Measurements from ENCODE around the gene RAPGEF3. TPM values are rescaled to one million over a fixed set of nuclear protein-coding genes. Genes with fewer than 3 reads are reported as not detected.

The RAPGEF3 gene
- polyA plus RNA-seq, 4 donors: 2.5 to 19.8 (median 4.3) TPM

DNA sequence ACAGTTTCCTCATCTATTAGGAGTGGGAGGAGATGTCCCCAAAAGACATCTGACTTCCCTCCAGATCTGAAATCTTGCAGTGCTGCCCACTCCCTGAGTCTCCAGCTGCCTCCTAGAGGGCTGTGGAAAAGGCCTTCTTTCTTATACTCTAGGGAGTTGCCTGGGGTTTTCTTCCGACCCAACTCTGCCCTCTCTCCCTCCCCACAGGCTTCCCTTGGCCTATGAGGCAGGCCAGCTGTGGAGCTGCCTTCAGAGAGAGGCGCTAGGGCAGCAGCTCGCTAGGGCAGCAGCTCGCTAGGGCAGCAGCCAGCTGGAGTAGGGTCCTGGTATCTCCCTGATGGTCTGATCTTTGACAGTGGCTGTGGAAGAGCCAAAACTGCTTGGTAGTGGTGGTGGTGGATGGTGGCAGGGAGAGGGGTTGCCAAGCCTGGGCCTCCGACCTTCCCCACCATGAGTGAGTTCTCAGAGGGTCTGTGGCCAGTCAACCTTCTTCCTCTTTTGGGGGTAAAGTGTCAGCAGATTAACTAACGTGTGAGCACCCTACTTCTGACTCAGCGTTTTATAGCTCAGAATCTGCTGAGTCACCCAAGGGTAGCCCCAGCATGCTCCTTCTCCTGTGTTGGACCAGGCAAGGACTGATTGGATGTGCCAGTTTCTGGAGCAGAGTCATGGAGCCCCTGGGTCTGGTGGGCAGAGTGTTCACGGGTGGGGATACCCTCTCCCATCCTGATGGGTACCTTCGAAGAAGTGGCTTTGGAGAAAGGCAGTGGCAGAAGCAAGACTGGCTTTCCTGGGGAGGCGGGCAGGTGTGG lies 16.6 kb upstream of the RAPGEF3 start:
- peak overlapping the region in 1 of 3 donors; percentile 24 for H3K27ac ChIP-seq (ENCODE audit: low read depth in 1 of 3, low read length in 2 of 3)
- FAIRE-seq: no peak

DNA sequence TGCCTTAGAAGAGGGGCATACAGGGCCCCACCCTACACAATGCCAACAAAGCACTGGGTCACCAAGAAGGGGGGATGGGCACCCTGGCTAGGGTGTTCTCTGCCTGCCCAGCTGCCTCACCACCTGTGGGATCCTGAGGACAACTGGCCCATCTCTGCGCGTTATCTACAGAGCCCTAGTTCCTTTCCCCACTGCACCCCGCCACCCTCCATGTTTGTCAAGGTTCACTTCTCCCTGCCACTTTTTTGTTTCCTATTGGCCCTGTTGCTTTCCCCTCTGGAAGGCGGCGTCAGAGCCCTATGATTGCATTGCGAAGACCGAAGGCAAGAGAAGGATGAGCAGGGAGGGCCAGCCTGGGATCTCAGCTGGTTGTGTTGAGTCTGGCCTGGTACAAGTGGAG lies 16.0 kb upstream of the RAPGEF3 start:
- FAIRE-seq (no peak), DNase-seq (no peak)
- no peaks in the 10 kb centered on the region for H3K9me3 ChIP-seq (ENCODE audit: control insufficient read depth in 2 of 2, insufficient read depth in 1 of 2, low read depth in 1 of 2, low read length in 1 of 2)
- H3K4me1 ChIP-seq (ENCODE audit: control insufficient read depth in 3 of 3, insufficient read depth in 2 of 3, low read depth in 1 of 3, low read length in 2 of 3): peaks cover 0 to 6% (median 5%) of the 10 kb centered on the region in 3 donors
- H3K27me3 ChIP-seq (ENCODE audit: control insufficient read depth in 3 of 3, insufficient read depth in 3 of 3, low read length in 3 of 3): no peaks in the 10 kb centered on the region
- H3K36me3 ChIP-seq (ENCODE audit: control insufficient read depth in 3 of 3, insufficient read depth in 2 of 3, low read depth in 1 of 3, low read length in 3 of 3): peaks cover 0 to 3% (median 0%) of the 10 kb centered on the region in 3 donors
- H3K4me3 ChIP-seq (ENCODE audit: low read depth in 1 of 3, low read length in 3 of 3): no peak overlapping the region
- no peak overlapping the region for H3K27ac ChIP-seq (ENCODE audit: low read depth in 1 of 3, low read length in 2 of 3)
- 94 to 96% (median 95%) methylated on average over 7 of the region's 7 CpGs for WGBS, 3 donors

More for the DNA sequence above, 16.6 kb upstream of the RAPGEF3 start:
- H3K4me3 ChIP-seq (ENCODE audit: low read depth in 1 of 3, low read length in 3 of 3): no peak overlapping the region
- DNase-seq: no peak
- peaks cover 0 to 6% (median 0%) of the 10 kb centered on the region in 3 donors for H3K36me3 ChIP-seq (ENCODE audit: control insufficient read depth in 3 of 3, insufficient read depth in 2 of 3, low read depth in 1 of 3, low read length in 3 of 3)
- no peaks in the 10 kb centered on the region for H3K27me3 ChIP-seq (ENCODE audit: control insufficient read depth in 3 of 3, insufficient read depth in 3 of 3, low read length in 3 of 3)
- peaks cover 0 to 6% (median 3%) of the 10 kb centered on the region in 3 donors for H3K4me1 ChIP-seq (ENCODE audit: control insufficient read depth in 3 of 3, insufficient read depth in 2 of 3, low read depth in 1 of 3, low read length in 2 of 3)
- H3K9me3 ChIP-seq (ENCODE audit: control insufficient read depth in 2 of 2, insufficient read depth in 1 of 2, low read depth in 1 of 2, low read length in 1 of 2): no peaks in the 10 kb centered on the region
- WGBS, 3 donors: 75 to 83% (median 82%) methylated on average over 10 of the region's 10 CpGs

DNA sequence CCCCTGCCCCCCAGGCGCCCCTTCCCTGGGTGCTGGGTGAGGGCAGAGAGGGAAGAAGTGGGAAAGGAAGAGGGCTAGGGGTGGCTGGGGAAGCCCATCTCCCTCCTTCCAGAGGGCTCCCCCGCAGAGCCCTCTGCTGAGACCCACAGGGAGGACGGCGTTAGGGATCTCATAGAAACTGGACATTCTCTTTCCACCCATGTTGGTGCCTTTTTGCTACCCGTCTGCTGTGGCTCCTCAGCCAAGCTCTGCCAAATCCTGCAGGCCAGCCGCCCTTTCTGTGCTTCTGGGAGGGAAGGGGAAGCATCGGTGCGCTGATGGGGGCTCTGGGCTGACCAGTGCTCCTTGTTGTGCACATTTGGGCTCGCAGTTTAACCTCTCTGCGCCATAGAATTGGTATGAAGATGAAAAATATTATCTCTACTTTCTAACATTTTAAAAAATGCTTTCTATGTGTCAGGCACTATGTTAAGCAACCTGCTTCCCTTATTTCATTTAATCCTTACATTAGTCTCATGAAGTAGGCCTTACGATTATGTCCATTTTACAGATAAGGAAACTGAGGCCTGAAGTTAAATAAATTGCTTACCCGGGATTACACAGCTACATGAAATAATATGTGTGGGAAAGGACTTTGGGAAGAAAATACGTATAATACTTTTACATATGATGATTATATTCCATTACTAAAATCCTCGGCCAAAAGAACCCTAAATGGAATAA lies 15.3 kb upstream of the RAPGEF3 start:
- Histone ChIP-seq H3K4me3 (ENCODE audit: low read depth in 1 of 3, low read length in 3 of 3) (peak overlapping the region; percentile 43 to 85 (median 68)), H3K27me3 (ENCODE audit: control insufficient read depth in 3 of 3, insufficient read depth in 3 of 3, low read length in 3 of 3) (no peaks in the 10 kb centered on the region), H3K27ac (ENCODE audit: low read depth in 1 of 3, low read length in 2 of 3) (peak overlapping the region in 2 of 3 donors; percentile 35 to 66), H3K36me3 (ENCODE audit: control insufficient read depth in 3 of 3, insufficient read depth in 2 of 3, low read depth in 1 of 3, low read length in 3 of 3) (peaks cover 0 to 3% (median 0%) of the 10 kb centered on the region in 3 donors), H3K4me1 (ENCODE audit: control insufficient read depth in 3 of 3, insufficient read depth in 2 of 3, low read depth in 1 of 3, low read length in 2 of 3) (peaks cover 0 to 6% (median 5%) of the 10 kb centered on the region in 3 donors), H3K9me3 (ENCODE audit: control insufficient read depth in 2 of 2, insufficient read depth in 1 of 2, low read depth in 1 of 2, low read length in 1 of 2) (no peaks in the 10 kb centered on the region)
- FAIRE-seq: no peak
- 53 to 60% (median 59%) methylated on average over 12 to 14 of the region's 14 CpGs for WGBS, 3 donors
- DNase-seq: no peak

DNA sequence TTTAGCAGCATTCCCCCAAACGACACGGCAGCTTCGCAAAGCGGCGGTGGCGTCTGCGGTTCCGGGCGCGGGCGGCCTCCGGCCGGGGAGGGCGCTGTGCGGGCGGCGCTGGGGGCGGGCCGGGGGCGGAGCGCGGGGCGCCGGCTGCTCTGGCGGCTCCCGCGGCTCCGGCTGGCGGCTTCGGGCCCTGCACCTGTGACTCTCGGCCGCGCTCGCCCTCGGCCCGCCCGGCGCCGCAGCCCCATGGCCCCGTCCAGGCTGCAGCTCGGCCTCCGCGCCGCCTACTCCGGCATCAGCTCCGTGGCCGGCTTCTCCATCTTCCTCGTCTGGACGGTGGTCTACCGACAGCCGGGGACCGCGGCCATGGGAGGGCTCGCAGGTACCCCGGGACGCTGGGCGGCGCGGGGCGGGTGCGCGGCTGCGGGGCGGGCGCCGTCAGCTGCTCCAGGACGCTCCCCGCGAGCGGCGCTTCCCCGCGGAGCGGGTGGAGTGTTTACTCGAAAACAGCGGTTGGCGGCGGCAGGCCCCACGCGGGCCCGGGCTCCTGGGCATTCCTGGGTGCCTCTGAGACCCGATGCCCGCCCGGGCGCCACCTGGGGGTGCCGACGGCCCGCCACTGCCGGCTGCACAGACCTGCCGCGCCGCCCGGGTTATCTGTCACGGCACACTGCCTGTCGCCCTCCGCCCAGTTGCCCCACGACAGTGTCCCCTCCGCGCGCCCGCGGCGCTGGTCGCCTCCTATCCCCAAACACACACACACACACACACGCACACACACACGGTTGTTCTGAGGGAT lies 14.6 kb upstream of the RAPGEF3 start, which contains the start of gene SLC48A1:
TSS of gene SLC48A1 (plus strand) at position 177 of the 796 bp plus-strand sequence. CDS start at position 244, 67 bp downstream.
- WGBS, 3 donors: 0 to 1% (median 0%) methylated on average over 71 to 106 of the region's 106 CpGs
- FAIRE-seq (no peak), DNase-seq (peak; percentile 67 to 87)
- Histone ChIP-seq H3K4me1 (ENCODE audit: control insufficient read depth in 3 of 3, insufficient read depth in 2 of 3, low read depth in 1 of 3, low read length in 2 of 3) (peaks cover 0 to 6% (median 5%) of the 10 kb centered on the region in 3 donors), H3K27ac (ENCODE audit: low read depth in 1 of 3, low read length in 2 of 3) (peak within 1 kb of the TSS; percentile 25 to 66 (median 35)), H3K4me3 (ENCODE audit: low read depth in 1 of 3, low read length in 3 of 3) (peak within 1 kb of the TSS; percentile 47 to 85 (median 68)), H3K27me3 (ENCODE audit: control insufficient read depth in 3 of 3, insufficient read depth in 3 of 3, low read length in 3 of 3) (no peaks in the 10 kb centered on the region), H3K9me3 (ENCODE audit: control insufficient read depth in 2 of 2, insufficient read depth in 1 of 2, low read depth in 1 of 2, low read length in 1 of 2) (no peaks in the 10 kb centered on the region), H3K36me3 (ENCODE audit: control insufficient read depth in 3 of 3, insufficient read depth in 2 of 3, low read depth in 1 of 3, low read length in 3 of 3) (peaks cover 0 to 3% (median 0%) of the 10 kb centered on the region in 3 donors)

DNA sequence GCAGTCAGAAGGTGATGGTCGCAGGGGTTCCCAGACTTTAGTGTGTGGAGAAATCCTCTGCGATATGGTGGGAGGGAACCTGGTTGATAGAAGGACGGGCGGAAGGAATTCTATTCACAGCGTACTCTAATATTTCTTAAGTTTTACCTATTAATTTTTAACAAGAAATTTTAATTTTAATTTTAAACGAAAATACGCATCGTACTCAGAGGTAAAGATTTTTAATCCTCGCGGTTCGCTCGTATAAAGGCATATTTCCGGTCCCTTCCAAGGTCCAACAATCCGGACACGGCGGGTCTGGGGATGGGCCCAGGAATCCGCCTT lies 14.0 kb upstream of the RAPGEF3 start:
- H3K9me3 ChIP-seq (ENCODE audit: control insufficient read depth in 2 of 2, insufficient read depth in 1 of 2, low read depth in 1 of 2, low read length in 1 of 2): no peaks in the 10 kb centered on the region
- FAIRE-seq (no peak), DNase-seq (no peak)
- WGBS, 3 donors: 6 to 12% (median 12%) methylated on average over 17 of the region's 17 CpGs
- peak overlapping the region in 2 of 3 donors; percentile 25 to 27 for H3K27ac ChIP-seq (ENCODE audit: low read depth in 1 of 3, low read length in 2 of 3)
- peak overlapping the region in 2 of 3 donors; percentile 47 to 85 for H3K4me3 ChIP-seq (ENCODE audit: low read depth in 1 of 3, low read length in 3 of 3)
- H3K4me1 ChIP-seq (ENCODE audit: control insufficient read depth in 3 of 3, insufficient read depth in 2 of 3, low read depth in 1 of 3, low read length in 2 of 3): peaks cover 0 to 6% (median 5%) of the 10 kb centered on the region in 3 donors
- H3K36me3 ChIP-seq (ENCODE audit: control insufficient read depth in 3 of 3, insufficient read depth in 2 of 3, low read depth in 1 of 3, low read length in 3 of 3): peaks cover 0 to 3% (median 0%) of the 10 kb centered on the region in 3 donors
- no peaks in the 10 kb centered on the region for H3K27me3 ChIP-seq (ENCODE audit: control insufficient read depth in 3 of 3, insufficient read depth in 3 of 3, low read length in 3 of 3)

DNA sequence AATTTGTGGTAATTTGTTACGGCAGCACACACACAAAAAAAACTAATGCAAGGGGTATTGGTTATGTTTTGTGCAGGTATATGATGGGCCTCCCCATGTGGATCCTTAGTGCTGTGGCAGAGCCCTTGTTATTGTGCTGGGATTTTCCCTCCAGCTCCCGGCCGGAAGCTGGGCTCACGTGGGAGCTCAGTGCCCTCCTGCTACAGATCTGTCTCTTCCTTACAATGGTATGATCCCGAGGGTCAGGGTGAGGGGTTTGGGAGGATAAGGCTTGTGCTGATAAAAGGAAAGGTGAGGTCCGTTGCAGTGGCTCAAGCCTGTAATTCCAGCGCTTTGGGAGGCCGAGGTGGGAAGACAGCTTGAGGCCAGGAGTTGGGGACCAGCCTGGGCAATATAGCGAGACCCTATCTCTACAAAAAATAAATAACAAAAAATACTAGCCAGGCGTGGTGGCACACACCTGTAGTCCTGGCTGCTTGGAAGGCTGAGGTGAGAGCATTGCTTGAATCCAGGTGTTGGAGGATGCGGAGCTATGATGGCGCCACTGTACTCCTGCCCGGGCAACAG lies 13.5 kb upstream of the RAPGEF3 start:
- no peak for DNase-seq
- peaks cover 0 to 6% (median 5%) of the 10 kb centered on the region in 3 donors for H3K4me1 ChIP-seq (ENCODE audit: control insufficient read depth in 3 of 3, insufficient read depth in 2 of 3, low read depth in 1 of 3, low read length in 2 of 3)
- peak overlapping the region in 1 of 3 donors; percentile 85 for H3K4me3 ChIP-seq (ENCODE audit: low read depth in 1 of 3, low read length in 3 of 3)
- no peak overlapping the region for H3K27ac ChIP-seq (ENCODE audit: low read depth in 1 of 3, low read length in 2 of 3)
- no peaks in the 10 kb centered on the region for H3K9me3 ChIP-seq (ENCODE audit: control insufficient read depth in 2 of 2, insufficient read depth in 1 of 2, low read depth in 1 of 2, low read length in 1 of 2)
- peaks cover 0 to 3% (median 0%) of the 10 kb centered on the region in 3 donors for H3K36me3 ChIP-seq (ENCODE audit: control insufficient read depth in 3 of 3, insufficient read depth in 2 of 3, low read depth in 1 of 3, low read length in 3 of 3)
- FAIRE-seq: no peak
- H3K27me3 ChIP-seq (ENCODE audit: control insufficient read depth in 3 of 3, insufficient read depth in 3 of 3, low read length in 3 of 3): no peaks in the 10 kb centered on the region
- 62 to 78% (median 75%) methylated on average over 13 of the region's 13 CpGs for WGBS, 3 donors

DNA sequence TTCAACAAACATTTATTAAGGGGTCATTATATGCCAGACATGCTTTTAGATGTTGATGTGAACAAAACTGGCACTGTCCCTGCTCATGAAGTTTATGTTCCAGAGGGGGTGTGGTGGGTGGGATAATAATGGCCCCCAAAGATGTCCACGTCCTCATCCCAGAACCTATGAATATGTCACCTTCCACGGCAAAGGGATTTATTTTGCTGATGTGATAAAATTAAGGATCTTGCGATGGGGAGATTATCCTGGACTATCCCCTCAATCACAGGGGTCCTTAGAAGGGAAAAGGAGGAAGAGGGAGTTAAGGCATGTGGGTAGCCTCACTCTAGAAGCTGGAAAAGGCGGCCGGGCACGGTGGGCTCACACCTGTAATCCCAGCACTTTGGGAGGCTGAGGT lies 12.6 kb upstream of the RAPGEF3 start:
- Histone ChIP-seq H3K9me3 (ENCODE audit: control insufficient read depth in 2 of 2, insufficient read depth in 1 of 2, low read depth in 1 of 2, low read length in 1 of 2) (no peaks in the 10 kb centered on the region), H3K4me1 (ENCODE audit: control insufficient read depth in 3 of 3, insufficient read depth in 2 of 3, low read depth in 1 of 3, low read length in 2 of 3) (peaks cover 0 to 6% (median 5%) of the 10 kb centered on the region in 3 donors), H3K27me3 (ENCODE audit: control insufficient read depth in 3 of 3, insufficient read depth in 3 of 3, low read length in 3 of 3) (no peaks in the 10 kb centered on the region), H3K4me3 (ENCODE audit: low read depth in 1 of 3, low read length in 3 of 3) (no peak overlapping the region), H3K36me3 (ENCODE audit: control insufficient read depth in 3 of 3, insufficient read depth in 2 of 3, low read depth in 1 of 3, low read length in 3 of 3) (peaks cover 0 to 3% (median 0%) of the 10 kb centered on the region in 3 donors), H3K27ac (ENCODE audit: low read depth in 1 of 3, low read length in 2 of 3) (no peak overlapping the region)
- DNase-seq (no peak), FAIRE-seq (no peak)
- WGBS, 3 donors: 89 to 93% (median 92%) methylated on average over 6 of the region's 6 CpGs

Measured in small intestine (tissue), 7 donors.